Activated naive CD8-positive, alpha-beta T cell (primary cell): ENCODE data around the gene KBTBD12.

Source experiments
- H3K27ac Mint-ChIP-seq: one replicate; pipeline ENCODE4 v1.8.0; 2021; ENCODE audit warnings: mixed read lengths
- H3K27me3 Mint-ChIP-seq: one replicate; pipeline ENCODE4 v1.8.0; 2021; ENCODE audit warnings: mixed read lengths
- H3K36me3 Mint-ChIP-seq: one replicate; pipeline ENCODE4 v1.8.0; 2021; ENCODE audit warnings: mixed read lengths
- H3K4me1 Mint-ChIP-seq: one replicate; pipeline ENCODE4 v1.8.0; 2021; ENCODE audit warnings: low read depth, mixed read lengths
- H3K4me3 Mint-ChIP-seq: one replicate; pipeline ENCODE4 v1.8.0; 2021; ENCODE audit warnings: mild to moderate bottlenecking, mixed read lengths
- H3K9me3 Mint-ChIP-seq: one replicate; pipeline ENCODE4 v1.8.0; 2021; ENCODE audit warnings: low read depth, mixed read lengths

Gene KBTBD12

GRCh38 chr3:128016502-128016901 lies 101.5 kb downstream of the KBTBD12 start:
- Mint-ChIP-seq H3K27ac (no peak overlapping the region), H3K9me3 (no peaks in the 10 kb centered on the region), H3K27me3 (peaks cover 6% of the 10 kb centered on the region), H3K4me3 (no peak overlapping the region), H3K4me1 (peaks cover 1% of the 10 kb centered on the region), H3K36me3 (peaks cover under 1% of the 10 kb centered on the region)

- H3K9me3 Mint-ChIP-seq: no peaks in the 10 kb centered on the region
- H3K27me3 Mint-ChIP-seq: peaks cover 5% of the 10 kb centered on the region
- H3K4me3 Mint-ChIP-seq: no peak overlapping the region
- no peak overlapping the region for H3K27ac Mint-ChIP-seq
- no peaks in the 10 kb centered on the region for H3K36me3 Mint-ChIP-seq
- no peaks in the 10 kb centered on the region for H3K4me1 Mint-ChIP-seq
Measured at GRCh38 chr3:128021768-128022372, 106.8 kb downstream of the KBTBD12 start.

- H3K27ac Mint-ChIP-seq: no peak overlapping the region
- no peak overlapping the region for H3K4me3 Mint-ChIP-seq
- peaks cover 3% of the 10 kb centered on the region for H3K27me3 Mint-ChIP-seq
- H3K36me3 Mint-ChIP-seq: peaks cover 2% of the 10 kb centered on the region
- H3K9me3 Mint-ChIP-seq: no peaks in the 10 kb centered on the region
- H3K4me1 Mint-ChIP-seq: no peaks in the 10 kb centered on the region
Measured at GRCh38 chr3:128033102-128033501, 118.1 kb downstream of the KBTBD12 start.

GRCh38 chr3:128036119-128036518 lies 121.1 kb downstream of the KBTBD12 start:
- peaks cover 2% of the 10 kb centered on the region for H3K36me3 Mint-ChIP-seq
- H3K27ac Mint-ChIP-seq: no peak overlapping the region
- H3K27me3 Mint-ChIP-seq: peaks cover 6% of the 10 kb centered on the region
- H3K4me1 Mint-ChIP-seq: no peaks in the 10 kb centered on the region
- H3K9me3 Mint-ChIP-seq: no peaks in the 10 kb centered on the region
- H3K4me3 Mint-ChIP-seq: no peak overlapping the region
